SK-N-SH (cell line): ENCODE data around the gene FAM83D. TPM values are rescaled to one million over a fixed set of nuclear protein-coding genes. Genes with fewer than 3 reads are reported as not detected.

Experiments
- CTCF ChIA-PET: fragments of 300-600, 350-600 bp; formaldehyde crosslinking; extraction: SDS; loops from one replicate; lab custom pipeline; 2021; lab: Yijun Ruan, JAX
- POLR2A ChIA-PET: fragments of 350-600 bp; sonication (Branson Sonifier 250); formaldehyde crosslinking; extraction: SDS; loops from one replicate; lab custom pipeline; 2020; ENCODE audit warnings: antibody characterized with exemption, inconsistent platforms; lab: Yijun Ruan, JAX
- DNase-seq: peaks from one replicate; pipeline ENCODE4 v3.0.0; 2012
- H2AFZ ChIP-seq: fragments of 200-600 bp; sonication (generic); 2 replicates; pipeline ENCODE4 v1.8.1; 2016; ENCODE audit warnings: antibody characterized with exemption, mild to moderate bottlenecking, low read depth
- H3F3A ChIP-seq: fragments of 200-600 bp; sonication (generic); replicated peaks from 2 replicates; pipeline ENCODE3; 2016; ENCODE audit warnings: antibody characterized with exemption, mild to moderate bottlenecking; ENCODE audit not compliant: insufficient read depth
- H3K27ac ChIP-seq, 2 experiments: fragments of 200-500 bp in 1 of 2; fragments of 200-600 bp in 1 of 2; sonication (Bioruptor generic) in 1 of 2; sonication (generic), shearing (Covaris generic) in 1 of 2; 2 replicates each; pipeline versions ENCODE4 v1.5.1 to v1.6.1; 2014 to 2016; ENCODE audit warnings: low read depth in 2 of 2, inconsistent platforms in 1 of 2, low read length in 1 of 2, mild to moderate bottlenecking in 1 of 2, mixed read lengths in 1 of 2
- H3K27me3 ChIP-seq: fragments of 200-600 bp; sonication (generic), shearing (Covaris generic); 2 replicates; pipeline ENCODE4 v1.6.1; 2016; ENCODE audit warnings: mixed run types; ENCODE audit not compliant: insufficient read depth
- H3K36me3 ChIP-seq, 2 experiments: fragments of 200-500 bp in 1 of 2; fragments of 200-600 bp in 1 of 2; sonication (Bioruptor generic) in 1 of 2; sonication (generic) in 1 of 2; replicated peaks in 1 of 2; 2 replicates each; pipeline versions ENCODE3 to v1.5.1; 2014 to 2016; ENCODE audit warnings: low read length in 1 of 2, mild to moderate bottlenecking in 1 of 2; ENCODE audit not compliant: insufficient read depth in 2 of 2, control insufficient read depth in 1 of 2
- H3K4me1 ChIP-seq, 2 experiments: fragments of 200-500 bp in 1 of 2; fragments of 200-600 bp in 1 of 2; sonication (Bioruptor generic) in 1 of 2; sonication (generic), shearing (Covaris generic) in 1 of 2; 2 replicates each; pipeline versions ENCODE4 v1.5.1 to v1.6.1; 2014 to 2016; ENCODE audit warnings: low read depth in 1 of 2, low read length in 1 of 2, mixed run types in 1 of 2; ENCODE audit not compliant: insufficient read depth in 2 of 2, control insufficient read depth in 1 of 2
- H3K4me2 ChIP-seq: fragments of 200-600 bp; sonication (generic), shearing (Covaris generic); 2 replicates; pipeline ENCODE4 v1.6.1; 2017; ENCODE audit warnings: mixed run types
- H3K4me3 ChIP-seq, 2 experiments: fragments of 200-500 bp in 1 of 2; fragments of 200-600 bp in 1 of 2; sonication (Bioruptor generic) in 1 of 2; sonication (generic), shearing (Covaris generic) in 1 of 2; 2 replicates each; pipeline versions ENCODE4 v1.5.1 to v1.8.1; 2014 to 2016; ENCODE audit warnings: low read depth in 2 of 2, inconsistent platforms in 1 of 2, low read length in 1 of 2, mild to moderate bottlenecking in 1 of 2, mixed read lengths in 1 of 2, moderate library complexity in 1 of 2
- H3K79me2 ChIP-seq: fragments of 200-600 bp; sonication (generic); 2 replicates; pipeline ENCODE4 v1.8.1; 2017; ENCODE audit warnings: mild to moderate bottlenecking; ENCODE audit not compliant: insufficient read depth
- H3K9ac ChIP-seq: fragments of 200-600 bp; sonication (generic); 2 replicates; pipeline ENCODE4 v1.6.1; 2017; ENCODE audit warnings: mixed run types
- H3K9me2 ChIP-seq: fragments of 200-600 bp; sonication (generic); 2 replicates; pipeline ENCODE4 v1.6.1; 2017; ENCODE audit warnings: mixed run types
- H3K9me3 ChIP-seq: fragments of 200-600 bp; sonication (generic); 2 replicates; pipeline ENCODE4 v1.6.1; 2017; ENCODE audit warnings: mixed run types, mild to moderate bottlenecking, moderate library complexity
- H4K20me1 ChIP-seq: fragments of 200-600 bp; sonication (generic); 2 replicates; pipeline ENCODE4 v1.6.1; 2017; ENCODE audit warnings: mild to moderate bottlenecking, mixed run types; ENCODE audit not compliant: insufficient read depth
- CHD2 ChIP-seq: fragments of 150-350 bp; IDR thresholded peaks from 2 replicates; pipeline ENCODE4 v1.6.1; 2018; ENCODE audit warnings: low read length; ENCODE audit not compliant: partially characterized antibody
- ELF1 ChIP-seq: IDR thresholded peaks from 2 replicates; pipeline ENCODE4 v1.4.0; 2012
- EZH2phosphoT487 ChIP-seq: fragments of 200-600 bp; sonication (generic); IDR thresholded peaks from 2 replicates; pipeline ENCODE4 v1.6.1; 2017; ENCODE audit warnings: low read depth, mixed run types, mild to moderate bottlenecking, antibody characterized with exemption, moderate library complexity, borderline replicate concordance
- FOXJ3 ChIP-seq: sonication (generic); formaldehyde crosslinking; IDR thresholded peaks from 2 replicates; pipeline ENCODE4 v1.5.1; 2020; ENCODE audit warnings: mild to moderate bottlenecking, missing genetic modification reagents
- GABPA ChIP-seq: IDR thresholded peaks from 2 replicates; pipeline ENCODE4 v1.4.0; 2012; ENCODE audit warnings: low read depth, mild to moderate bottlenecking
- RAD21 ChIP-seq: IDR thresholded peaks from 2 replicates; pipeline ENCODE4 v1.6.1; 2012; ENCODE audit warnings: mild to moderate bottlenecking, low read length
- RCOR1 ChIP-seq: fragments of 150-350 bp; IDR thresholded peaks from 2 replicates; pipeline ENCODE4 v1.6.1; 2017; ENCODE audit warnings: antibody characterized with exemption, low read length
- RFX5 ChIP-seq: IDR thresholded peaks from 2 replicates; pipeline ENCODE4 v1.6.1; 2012; ENCODE audit warnings: mild to moderate bottlenecking, improper control_type of control experiment, low read length
- SIN3A ChIP-seq: IDR thresholded peaks from 2 replicates; pipeline ENCODE4 v1.6.1; 2012; ENCODE audit warnings: low read depth, mild to moderate bottlenecking, low read length, moderate library complexity, borderline replicate concordance
- SMC3 ChIP-seq: IDR thresholded peaks from 2 replicates; pipeline ENCODE4 v1.6.1; 2012; ENCODE audit warnings: low read depth, low read length, improper control_type of control experiment
- TEAD4 ChIP-seq: IDR thresholded peaks from 2 replicates; pipeline ENCODE4 v1.4.0; 2012; ENCODE audit warnings: mild to moderate bottlenecking, borderline replicate concordance; ENCODE audit not compliant: insufficient read depth
- YY1 ChIP-seq: IDR thresholded peaks from 2 replicates; pipeline ENCODE4 v1.4.0; 2012; ENCODE audit warnings: low read depth, mild to moderate bottlenecking
- WGBS: methylation state at CpG from one replicate; pipeline ENCODE4 v1.1.6; 2017; ENCODE audit warnings: low lambda C conversion rate; 5-methylcytosine and 5-hydroxymethylcytosine counted together
- polyA plus RNA-seq, 3 experiments: library from polyadenylated mRNA; depleted of rRNA; stranded (reverse); fragments of >200 nt; gene quantifications; 2 replicates each; pipeline ENCODE4 v1.2.3, GENCODE V29; 2012
- TF ChIP-seq, protein P1 (sequence below): fragments of 150-350 bp; IDR thresholded peaks from 2 replicates; pipeline ENCODE4 v1.6.1; 2017; ENCODE audit warnings: antibody characterized with exemption, low read length, low read depth, borderline replicate concordance
- TF ChIP-seq, protein P2 (sequence below): IDR thresholded peaks from 2 replicates; pipeline ENCODE4 v1.4.0; 2012; ENCODE audit warnings: low read depth, borderline replicate concordance

FAM83D gene
- polyA plus RNA-seq, 1 of the 3 experiments (the other 2 are of a cell fraction), result 21.5 TPM

DNA sequence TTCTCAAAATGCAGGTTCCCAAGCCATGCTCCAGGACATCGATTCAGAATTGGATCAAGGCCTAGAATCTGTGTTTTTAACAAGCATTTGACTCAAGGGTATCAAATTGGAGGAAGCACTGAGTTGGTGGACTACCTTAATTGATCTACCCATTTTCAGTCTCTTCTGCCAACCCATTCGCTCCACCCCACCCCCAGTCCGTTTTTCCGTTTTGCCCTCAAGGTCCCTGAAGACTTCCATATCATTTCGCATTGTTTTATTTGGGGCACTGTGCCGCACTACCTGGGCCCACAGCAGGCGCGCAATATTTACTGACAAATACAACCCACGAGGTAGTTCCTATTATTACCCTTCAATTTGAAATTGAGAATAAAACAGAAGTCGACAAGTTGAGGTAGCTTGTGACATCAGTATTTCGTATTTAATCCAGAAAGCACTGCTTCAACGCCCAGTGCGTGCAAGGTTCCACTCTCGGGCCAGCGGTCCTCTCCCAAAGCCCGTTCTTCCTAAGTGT, 35.4 kb downstream of the FAM83D start:
- DNase-seq, result no peak
- Histone ChIP-seq H2AFZ (peak overlapping the region; percentile 93), H3K4me2 (peak overlapping the region; percentile 50), H3K79me2 (peaks cover 43% of the 10 kb centered on the region), H3K9ac (peak overlapping the region; percentile 49; the same call in 1 of the 2 replicates), H3K9me3 (no peaks in the 10 kb centered on the region), H3K9me2 (no peaks in the 10 kb centered on the region), H3K36me3 (peaks cover 7 to 9% of the 10 kb centered on the region in 2 experiments), H3K4me3 (peak overlapping the region; percentile 56 to 100), H3K4me1 (peaks cover 7 to 9% of the 10 kb centered on the region in 2 experiments; a peak in 3 of 4 replicates), H3K27me3 (no peaks in the 10 kb centered on the region), H4K20me1 (no peaks in the 10 kb centered on the region), H3K27ac (peak overlapping the region; percentile 15 to 76), H3F3A (peaks cover 13% of the 10 kb centered on the region)
- 36% methylated on average over 16 of the region's 16 CpGs for WGBS
- CTCF ChIA-PET, result interaction anchor here (0.6 to 2.7 kb wide), 10 partner anchors 8 to 316 kb away, joined by 3 to 20 read pairs (median 4); partner anchors contain the start of gene FAM83D
- POLR2A ChIA-PET, result interaction anchor here (0.9 to 1.7 kb wide), 7 partner anchors 11 to 91 kb away, joined by 3 to 20 read pairs (median 4); partner anchors contain the start of gene FAM83D
- no peak for TF ChIP-seq GABPA
- no peak for TF ChIP-seq RCOR1
- no peak for TF ChIP-seq YY1
- no peak for TF ChIP-seq CHD2
- no peak for TF ChIP-seq SMC3
- TF ChIP-seq, protein P1, sequence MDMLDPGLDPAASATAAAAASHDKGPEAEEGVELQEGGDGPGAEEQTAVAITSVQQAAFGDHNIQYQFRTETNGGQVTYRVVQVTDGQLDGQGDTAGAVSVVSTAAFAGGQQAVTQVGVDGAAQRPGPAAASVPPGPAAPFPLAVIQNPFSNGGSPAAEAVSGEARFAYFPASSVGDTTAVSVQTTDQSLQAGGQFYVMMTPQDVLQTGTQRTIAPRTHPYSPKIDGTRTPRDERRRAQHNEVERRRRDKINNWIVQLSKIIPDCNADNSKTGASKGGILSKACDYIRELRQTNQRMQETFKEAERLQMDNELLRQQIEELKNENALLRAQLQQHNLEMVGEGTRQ, result no peak
- TF ChIP-seq SIN3A, result no peak
- TF ChIP-seq FOXJ3 (CRISPR knock-in tag), result no peak
- no peak for TF ChIP-seq ELF1
- no peak for TF ChIP-seq RFX5
- no peak for TF ChIP-seq EZH2phosphoT487
- TF ChIP-seq, protein P2, sequence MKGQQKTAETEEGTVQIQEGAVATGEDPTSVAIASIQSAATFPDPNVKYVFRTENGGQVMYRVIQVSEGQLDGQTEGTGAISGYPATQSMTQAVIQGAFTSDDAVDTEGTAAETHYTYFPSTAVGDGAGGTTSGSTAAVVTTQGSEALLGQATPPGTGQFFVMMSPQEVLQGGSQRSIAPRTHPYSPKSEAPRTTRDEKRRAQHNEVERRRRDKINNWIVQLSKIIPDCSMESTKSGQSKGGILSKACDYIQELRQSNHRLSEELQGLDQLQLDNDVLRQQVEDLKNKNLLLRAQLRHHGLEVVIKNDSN, result no peak
- no peak for TF ChIP-seq RAD21
- TF ChIP-seq TEAD4, result no peak
